ENCODE results near the gene HNRNPUL1.

DNA sequence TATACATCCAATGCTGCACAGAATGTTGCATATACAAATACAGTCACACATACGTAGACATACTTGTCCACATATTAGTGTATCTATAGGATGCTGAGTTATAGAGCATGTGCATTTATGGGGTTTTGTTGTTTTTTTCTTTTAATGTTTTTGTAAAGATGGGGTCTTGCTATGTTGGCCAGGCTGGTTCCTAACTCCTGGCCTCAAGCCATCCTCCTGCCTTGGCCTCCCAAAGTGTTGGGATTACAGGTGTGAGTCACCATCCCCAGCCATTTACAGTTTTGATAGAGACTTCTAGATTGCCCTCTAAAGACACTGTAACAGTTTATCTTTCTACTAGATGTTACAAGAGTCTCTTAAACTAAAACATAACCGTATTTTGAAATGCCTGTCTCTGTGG is 14.3 kb downstream of the HNRNPUL1 start:
- TF ChIP-seq POLR2A (IDR thresholded peaks at IDR 0.05; ENCODE audit: borderline replicate concordance, extremely low read depth, insufficient read depth, insufficient read length) (no peak), SRF (IDR thresholded peaks at IDR 0.05; ENCODE audit: low read depth) (no peak), FOSL1 (IDR thresholded peaks at IDR 0.05; ENCODE audit: low read depth) (no peak), EZH2 (IDR thresholded peaks at IDR 0.05) (no peak), TCF7L2 (IDR thresholded peaks at IDR 0.05; ENCODE audit: borderline replicate concordance, extremely low read depth, insufficient read depth, insufficient read length) (no peak), SP1 (IDR thresholded peaks at IDR 0.05; ENCODE audit: low read depth) (no peak), EZH2phosphoT487 (IDR thresholded peaks at IDR 0.05; ENCODE audit: borderline replicate concordance) (no peak), JUND (IDR thresholded peaks at IDR 0.05) (no peak), CEBPB (IDR thresholded peaks at IDR 0.05; ENCODE audit: low read depth) (no peak), SIN3A (IDR thresholded peaks at IDR 0.05; ENCODE audit: low read depth) (no peak)
- TF ChIP-seq, protein P1, sequence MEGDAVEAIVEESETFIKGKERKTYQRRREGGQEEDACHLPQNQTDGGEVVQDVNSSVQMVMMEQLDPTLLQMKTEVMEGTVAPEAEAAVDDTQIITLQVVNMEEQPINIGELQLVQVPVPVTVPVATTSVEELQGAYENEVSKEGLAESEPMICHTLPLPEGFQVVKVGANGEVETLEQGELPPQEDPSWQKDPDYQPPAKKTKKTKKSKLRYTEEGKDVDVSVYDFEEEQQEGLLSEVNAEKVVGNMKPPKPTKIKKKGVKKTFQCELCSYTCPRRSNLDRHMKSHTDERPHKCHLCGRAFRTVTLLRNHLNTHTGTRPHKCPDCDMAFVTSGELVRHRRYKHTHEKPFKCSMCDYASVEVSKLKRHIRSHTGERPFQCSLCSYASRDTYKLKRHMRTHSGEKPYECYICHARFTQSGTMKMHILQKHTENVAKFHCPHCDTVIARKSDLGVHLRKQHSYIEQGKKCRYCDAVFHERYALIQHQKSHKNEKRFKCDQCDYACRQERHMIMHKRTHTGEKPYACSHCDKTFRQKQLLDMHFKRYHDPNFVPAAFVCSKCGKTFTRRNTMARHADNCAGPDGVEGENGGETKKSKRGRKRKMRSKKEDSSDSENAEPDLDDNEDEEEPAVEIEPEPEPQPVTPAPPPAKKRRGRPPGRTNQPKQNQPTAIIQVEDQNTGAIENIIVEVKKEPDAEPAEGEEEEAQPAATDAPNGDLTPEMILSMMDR (IDR thresholded peaks at IDR 0.05 in 2 of 3, conservative IDR thresholded peaks at IDR 0.05 in 1 of 3; ENCODE audit: borderline replicate concordance in 1 of 3, insufficient read depth in 1 of 3, low read depth in 2 of 3, low read length in 2 of 3), result no peak
- TF ChIP-seq, protein P2, sequence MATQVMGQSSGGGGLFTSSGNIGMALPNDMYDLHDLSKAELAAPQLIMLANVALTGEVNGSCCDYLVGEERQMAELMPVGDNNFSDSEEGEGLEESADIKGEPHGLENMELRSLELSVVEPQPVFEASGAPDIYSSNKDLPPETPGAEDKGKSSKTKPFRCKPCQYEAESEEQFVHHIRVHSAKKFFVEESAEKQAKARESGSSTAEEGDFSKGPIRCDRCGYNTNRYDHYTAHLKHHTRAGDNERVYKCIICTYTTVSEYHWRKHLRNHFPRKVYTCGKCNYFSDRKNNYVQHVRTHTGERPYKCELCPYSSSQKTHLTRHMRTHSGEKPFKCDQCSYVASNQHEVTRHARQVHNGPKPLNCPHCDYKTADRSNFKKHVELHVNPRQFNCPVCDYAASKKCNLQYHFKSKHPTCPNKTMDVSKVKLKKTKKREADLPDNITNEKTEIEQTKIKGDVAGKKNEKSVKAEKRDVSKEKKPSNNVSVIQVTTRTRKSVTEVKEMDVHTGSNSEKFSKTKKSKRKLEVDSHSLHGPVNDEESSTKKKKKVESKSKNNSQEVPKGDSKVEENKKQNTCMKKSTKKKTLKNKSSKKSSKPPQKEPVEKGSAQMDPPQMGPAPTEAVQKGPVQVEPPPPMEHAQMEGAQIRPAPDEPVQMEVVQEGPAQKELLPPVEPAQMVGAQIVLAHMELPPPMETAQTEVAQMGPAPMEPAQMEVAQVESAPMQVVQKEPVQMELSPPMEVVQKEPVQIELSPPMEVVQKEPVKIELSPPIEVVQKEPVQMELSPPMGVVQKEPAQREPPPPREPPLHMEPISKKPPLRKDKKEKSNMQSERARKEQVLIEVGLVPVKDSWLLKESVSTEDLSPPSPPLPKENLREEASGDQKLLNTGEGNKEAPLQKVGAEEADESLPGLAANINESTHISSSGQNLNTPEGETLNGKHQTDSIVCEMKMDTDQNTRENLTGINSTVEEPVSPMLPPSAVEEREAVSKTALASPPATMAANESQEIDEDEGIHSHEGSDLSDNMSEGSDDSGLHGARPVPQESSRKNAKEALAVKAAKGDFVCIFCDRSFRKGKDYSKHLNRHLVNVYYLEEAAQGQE (IDR thresholded peaks at IDR 0.05; ENCODE audit: low read depth), result no peak

Measured in HCT116 (cell line).